ENCODE results near the gene NPAS3.

DNA sequence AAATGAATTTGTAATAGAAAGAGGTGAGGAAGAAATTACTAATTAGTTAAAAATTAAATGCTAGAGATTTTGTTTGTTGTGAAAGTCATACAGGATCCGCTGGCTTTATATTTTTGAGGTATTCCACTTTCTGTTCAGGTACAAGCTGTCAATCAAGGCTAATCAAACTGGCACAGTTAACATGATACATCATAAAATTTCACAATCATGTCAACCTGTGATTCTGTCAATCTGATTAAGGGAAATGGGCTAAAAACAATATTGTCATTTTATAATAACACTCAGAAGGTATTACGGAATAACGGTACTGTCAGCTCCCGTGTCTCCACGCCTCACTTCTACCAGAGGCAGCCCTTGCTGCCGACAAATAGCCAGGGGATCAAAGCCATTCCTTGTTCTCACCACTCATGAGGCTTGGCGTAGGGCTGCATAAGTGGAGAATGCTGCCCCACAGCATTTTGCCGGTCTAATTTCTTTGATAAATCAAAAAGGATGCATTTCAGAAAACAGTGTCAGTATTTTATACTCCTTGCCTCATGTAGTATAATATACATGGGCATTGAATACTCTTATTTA lies 352.9 kb downstream of the NPAS3 start:
- TF ChIP-seq, protein P1, sequence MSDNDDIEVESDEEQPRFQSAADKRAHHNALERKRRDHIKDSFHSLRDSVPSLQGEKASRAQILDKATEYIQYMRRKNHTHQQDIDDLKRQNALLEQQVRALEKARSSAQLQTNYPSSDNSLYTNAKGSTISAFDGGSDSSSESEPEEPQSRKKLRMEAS (IDR thresholded peaks at IDR 0.05) = no peak
- TF ChIP-seq, protein P2, sequence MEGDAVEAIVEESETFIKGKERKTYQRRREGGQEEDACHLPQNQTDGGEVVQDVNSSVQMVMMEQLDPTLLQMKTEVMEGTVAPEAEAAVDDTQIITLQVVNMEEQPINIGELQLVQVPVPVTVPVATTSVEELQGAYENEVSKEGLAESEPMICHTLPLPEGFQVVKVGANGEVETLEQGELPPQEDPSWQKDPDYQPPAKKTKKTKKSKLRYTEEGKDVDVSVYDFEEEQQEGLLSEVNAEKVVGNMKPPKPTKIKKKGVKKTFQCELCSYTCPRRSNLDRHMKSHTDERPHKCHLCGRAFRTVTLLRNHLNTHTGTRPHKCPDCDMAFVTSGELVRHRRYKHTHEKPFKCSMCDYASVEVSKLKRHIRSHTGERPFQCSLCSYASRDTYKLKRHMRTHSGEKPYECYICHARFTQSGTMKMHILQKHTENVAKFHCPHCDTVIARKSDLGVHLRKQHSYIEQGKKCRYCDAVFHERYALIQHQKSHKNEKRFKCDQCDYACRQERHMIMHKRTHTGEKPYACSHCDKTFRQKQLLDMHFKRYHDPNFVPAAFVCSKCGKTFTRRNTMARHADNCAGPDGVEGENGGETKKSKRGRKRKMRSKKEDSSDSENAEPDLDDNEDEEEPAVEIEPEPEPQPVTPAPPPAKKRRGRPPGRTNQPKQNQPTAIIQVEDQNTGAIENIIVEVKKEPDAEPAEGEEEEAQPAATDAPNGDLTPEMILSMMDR (IDR thresholded peaks at IDR 0.05; ENCODE audit: control extremely low read depth in 1 of 3, insufficient read depth in 1 of 3, low read depth in 1 of 3, low read length in 3 of 3) = no peak

All from H1 (cell line).